ENCODE results near the gene VAV2. TPM values are rescaled to one million over a fixed set of nuclear protein-coding genes. Genes with fewer than 3 reads are reported as not detected.

The VAV2 gene
- total RNA-seq, 1 experiment from 2014 or later = 21.4 TPM

DNA sequence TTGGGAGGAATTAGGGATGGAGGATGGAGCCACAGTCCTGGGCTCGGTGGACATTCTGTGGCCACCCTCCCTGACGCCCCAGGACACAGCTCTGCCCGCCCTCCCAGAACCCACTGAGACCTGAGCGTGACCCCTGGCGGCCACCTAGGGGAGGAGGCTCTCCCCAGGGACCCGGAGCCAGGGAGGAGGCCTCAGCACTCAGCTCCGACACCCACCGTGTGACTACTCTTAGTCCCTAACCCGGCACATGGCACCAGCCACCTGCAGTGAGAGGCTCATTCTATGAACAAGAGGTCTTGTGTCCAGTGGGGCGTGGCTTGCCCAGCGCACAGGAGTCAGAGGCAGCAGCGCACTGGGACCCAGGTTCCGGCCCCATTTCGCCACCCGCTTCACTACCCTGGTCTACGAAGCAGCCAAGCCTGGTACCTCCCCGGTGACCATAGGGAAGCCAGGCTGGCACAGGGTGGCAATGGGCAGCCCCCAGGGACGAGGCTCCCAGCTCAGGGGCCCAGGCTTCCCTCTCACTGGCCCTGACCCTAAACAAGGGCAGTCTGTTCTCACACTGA is 264.2 kb downstream of the VAV2 start:
- in situ Hi-C loops (cut with HindIII; ENCODE audit: low sequenced_read_pairs) = no loop called here
- no peak for DNase-seq (ENCODE audit: low spot score)

GRCh38 chr9:133727277-133727875 is 264.7 kb downstream of the VAV2 start:
- no peak for DNase-seq (ENCODE audit: low spot score)
- in situ Hi-C loops (cut with HindIII; ENCODE audit: low sequenced_read_pairs) = no loop called here

DNA sequence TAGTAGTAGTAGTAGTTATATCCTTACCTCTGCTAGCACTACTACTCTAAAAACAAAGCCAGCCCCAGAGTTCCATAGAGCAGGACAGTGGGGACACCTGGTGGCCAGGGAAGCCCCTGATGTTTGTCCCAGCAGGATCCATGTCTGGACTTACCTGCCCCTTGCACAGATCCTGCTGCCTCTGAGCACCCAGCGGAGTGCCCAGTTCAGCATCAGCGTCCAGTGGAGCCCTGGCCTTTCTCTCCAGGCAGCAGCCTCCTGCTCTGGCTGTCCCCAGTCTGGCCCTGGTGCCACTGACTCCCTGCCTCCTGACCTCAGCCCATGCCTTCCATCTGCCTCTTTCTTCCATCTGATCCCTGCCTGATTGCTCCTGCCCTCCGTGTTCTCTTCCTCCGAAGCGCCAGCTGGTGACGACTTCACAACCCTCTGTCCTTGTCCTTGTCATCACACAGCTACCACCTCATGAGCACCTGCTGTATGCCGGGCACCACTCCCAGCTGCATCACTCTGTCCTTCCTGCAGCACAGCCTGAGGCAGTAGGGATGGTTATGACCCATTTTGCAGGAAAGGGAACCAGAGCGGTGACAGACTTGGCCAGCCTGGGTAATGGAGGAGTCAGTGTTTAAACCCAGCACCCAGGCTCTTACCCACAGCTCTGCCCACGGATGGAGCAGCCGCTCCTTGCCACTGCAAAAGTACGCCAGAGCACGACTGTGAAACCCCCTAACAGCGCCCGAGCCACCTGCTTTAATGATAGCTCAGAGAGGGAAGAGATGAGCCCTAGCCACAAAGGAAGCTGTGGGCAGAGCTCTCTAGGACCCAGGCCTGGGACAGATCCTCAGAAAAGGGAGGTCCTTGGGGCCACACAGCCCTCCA is 265.5 kb downstream of the VAV2 start:
- in situ Hi-C loops (cut with HindIII; ENCODE audit: low sequenced_read_pairs) = no loop called here
- peak; percentile 95 for DNase-seq (ENCODE audit: low spot score)

- in situ Hi-C loops (cut with HindIII; ENCODE audit: low sequenced_read_pairs) = no loop called here
- no peak for DNase-seq (ENCODE audit: low spot score)
These were observed 266.2 kb downstream of the VAV2 start for GRCh38 chr9:133725886-133726285.

DNA sequence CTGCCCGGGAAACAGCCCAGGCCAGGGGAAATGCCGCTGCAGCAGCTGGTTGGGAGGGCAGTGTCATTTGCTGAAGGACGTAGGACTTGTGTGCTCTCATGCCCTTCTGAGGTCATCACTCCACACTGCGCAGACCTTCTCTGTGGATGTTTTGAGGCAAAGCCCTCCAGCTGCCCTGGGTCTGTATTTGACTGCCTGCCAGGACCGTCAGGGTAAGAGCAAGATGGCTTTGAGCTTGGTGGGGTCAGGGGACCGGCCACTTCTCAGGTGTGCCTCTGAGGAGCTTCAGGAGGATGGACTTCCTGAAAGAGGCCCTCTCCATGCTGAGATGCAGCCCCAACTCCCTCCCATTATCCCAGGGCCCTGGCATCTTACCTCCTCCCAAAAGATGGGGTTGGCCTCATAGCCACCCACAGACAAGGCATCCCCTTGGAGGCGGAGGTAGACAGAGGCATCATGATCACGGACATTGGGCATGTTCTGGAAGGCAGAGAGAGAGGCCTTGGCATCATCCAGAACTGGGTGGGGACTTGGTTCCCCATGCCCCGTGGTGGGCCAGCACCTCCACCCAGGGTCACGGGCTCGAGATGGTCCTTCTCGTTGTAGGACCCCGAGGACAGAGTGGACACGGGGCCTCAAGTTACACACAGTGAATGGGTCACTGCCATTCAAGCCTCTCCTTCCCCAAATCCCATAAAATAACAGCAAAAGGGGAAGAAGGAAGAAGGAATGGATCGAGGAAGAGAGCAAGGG is 273.4 kb downstream of the VAV2 start:
- in situ Hi-C loops (cut with HindIII; ENCODE audit: low sequenced_read_pairs) = no loop called here
- no peak for DNase-seq (ENCODE audit: low spot score)

- in situ Hi-C loops (cut with HindIII; ENCODE audit: low sequenced_read_pairs) = no loop called here
- no peak for DNase-seq (ENCODE audit: low spot score)
These were observed 274.8 kb downstream of the VAV2 start for GRCh38 chr9:133717113-133718031.

DNA sequence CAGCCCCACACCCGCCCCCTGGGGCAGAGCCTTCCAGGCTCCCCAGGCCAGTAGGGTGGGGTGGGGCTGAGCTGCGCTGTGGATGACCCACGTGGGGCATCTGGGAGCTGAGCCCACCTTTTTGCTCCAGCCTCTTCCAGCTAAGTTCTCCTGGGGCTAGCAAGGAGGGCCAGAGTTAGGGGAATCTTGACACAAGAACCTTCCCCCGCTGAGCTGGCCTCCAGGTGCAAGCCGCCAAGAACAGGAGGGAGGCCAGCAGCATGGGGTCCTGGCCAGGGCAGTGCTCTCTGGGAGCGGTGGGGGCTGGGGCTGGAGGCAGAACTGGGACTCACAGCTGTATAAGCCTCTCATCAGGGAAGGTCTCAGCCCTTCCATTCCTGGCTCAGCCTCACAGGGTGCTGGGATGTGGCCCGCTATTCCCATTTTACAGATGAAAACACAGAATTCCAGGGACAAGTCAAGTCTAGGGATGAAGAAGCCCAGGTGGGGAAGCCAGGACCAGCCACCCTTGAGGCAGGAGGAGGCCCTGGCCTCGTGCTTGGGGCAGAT is 275.5 kb downstream of the VAV2 start:
- in situ Hi-C loops (cut with HindIII; ENCODE audit: low sequenced_read_pairs) = no loop called here
- no peak for DNase-seq (ENCODE audit: low spot score)

GRCh38 chr9:133715866-133716563 is 276.1 kb downstream of the VAV2 start:
- in situ Hi-C loops (cut with HindIII; ENCODE audit: low sequenced_read_pairs) = no loop called here
- no peak for DNase-seq (ENCODE audit: low spot score)

DNA sequence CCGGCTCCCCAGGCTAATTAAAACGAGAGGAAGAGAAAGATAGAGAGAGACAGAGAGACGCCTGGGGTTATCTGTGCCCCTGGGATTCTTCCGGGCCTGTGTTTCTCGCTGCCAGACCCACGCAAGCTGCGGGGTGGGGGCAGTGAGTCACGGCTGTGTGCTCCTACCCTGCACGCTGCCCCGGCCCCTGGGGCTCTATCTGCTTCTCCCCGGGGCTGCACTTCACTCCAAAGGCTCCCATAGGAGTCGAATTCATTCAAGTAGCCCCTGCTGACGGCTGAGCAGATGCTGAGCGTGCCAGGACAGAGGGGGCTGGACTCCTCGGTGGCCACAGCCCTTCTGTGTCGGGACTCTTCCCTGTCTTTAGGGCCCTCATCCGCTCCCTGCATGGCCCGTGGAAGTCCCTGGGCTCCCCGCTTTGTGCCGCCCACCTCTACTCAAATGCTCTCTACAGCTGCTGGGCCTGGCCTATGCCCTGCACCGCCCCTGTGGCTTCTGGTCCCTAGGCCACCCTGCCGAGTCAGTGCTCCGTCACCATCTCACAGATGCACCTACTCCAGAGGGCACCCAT is 276.7 kb downstream of the VAV2 start:
- no peak for DNase-seq (ENCODE audit: low spot score)
- in situ Hi-C loops (cut with HindIII; ENCODE audit: low sequenced_read_pairs) = no loop called here

GRCh38 chr9:133714606-133715294 is 277.4 kb downstream of the VAV2 start:
- DNase-seq (ENCODE audit: low spot score) = no peak
- in situ Hi-C loops (cut with HindIII; ENCODE audit: low sequenced_read_pairs) = no loop called here

- DNase-seq (ENCODE audit: low spot score) = no peak
- in situ Hi-C loops (cut with HindIII; ENCODE audit: low sequenced_read_pairs) = no loop called here
These were observed 278.1 kb downstream of the VAV2 start for GRCh38 chr9:133713960-133714495.

DNA sequence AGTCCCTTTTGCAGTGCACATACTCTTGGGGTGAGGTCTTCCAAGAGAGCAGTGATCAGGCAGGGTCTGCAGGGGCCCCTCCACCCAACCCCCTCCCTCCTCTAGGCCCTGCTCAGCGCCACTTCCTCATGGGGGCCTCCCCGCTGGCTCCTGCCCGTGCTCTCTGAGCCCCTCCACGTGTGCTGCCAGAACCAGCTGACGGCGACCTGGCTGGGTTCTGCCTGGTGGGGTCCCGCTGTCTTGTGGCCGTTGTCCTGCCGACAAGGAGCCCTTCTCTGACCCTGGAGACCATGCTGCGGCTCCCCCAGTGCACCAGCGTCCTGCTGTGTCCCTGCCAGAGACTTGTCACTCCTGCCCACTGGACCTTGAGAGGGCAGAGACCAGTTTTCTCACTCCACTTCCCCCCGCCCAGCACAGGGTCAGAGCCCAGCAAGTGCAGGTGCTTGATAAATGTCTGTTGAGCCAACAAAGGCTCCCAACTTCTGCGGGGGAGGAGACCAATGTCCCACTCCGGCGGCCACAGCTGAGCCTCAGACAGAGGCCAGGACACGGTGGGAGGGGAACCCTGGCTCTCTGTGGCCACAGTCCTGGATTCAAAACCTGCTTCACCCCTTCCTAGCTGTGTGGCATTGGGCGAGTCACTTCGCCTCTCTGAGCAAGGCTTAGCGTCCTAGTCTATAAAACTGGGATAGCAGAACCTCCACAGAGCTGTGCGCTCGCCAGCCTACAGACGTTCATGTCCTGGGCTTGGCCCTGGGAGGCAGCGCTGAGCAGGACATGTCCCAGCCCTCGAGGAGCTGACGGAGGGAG is 278.8 kb downstream of the VAV2 start:
- in situ Hi-C loops (cut with HindIII; ENCODE audit: low sequenced_read_pairs) = no loop called here
- DNase-seq (ENCODE audit: low spot score) = no peak

- no peak for DNase-seq (ENCODE audit: low spot score)
- in situ Hi-C loops (cut with HindIII; ENCODE audit: low sequenced_read_pairs) = no loop called here
These were observed 279.7 kb downstream of the VAV2 start for GRCh38 chr9:133712221-133713100.

Data from G401 (cell line).